WTC11 (cell line): ENCODE measurements around the gene GRIFIN. TPM values are rescaled to one million over a fixed set of nuclear protein-coding genes. Genes with fewer than 3 reads are reported as not detected.
A peak's percentile ranks its signal among the peaks of the same experiment; 100 is the strongest.

ENCODE experiments used
- ATF2 ChIP-seq: sonication (generic); formaldehyde crosslinking; IDR thresholded peaks from 2 replicates; pipeline ENCODE4 v1.8.1; 2022; ENCODE audit warnings: low read depth, missing genetic modification reagents, borderline replicate concordance
- CREB1 ChIP-seq: sonication (generic); formaldehyde crosslinking; IDR thresholded peaks from 2 replicates; pipeline ENCODE4 v1.8.0; 2023; ENCODE audit warnings: mild to moderate bottlenecking, missing genetic modification reagents
- E2F4 ChIP-seq: sonication (generic); formaldehyde crosslinking; IDR thresholded peaks from 2 replicates; pipeline ENCODE4 v1.8.1; 2022; ENCODE audit warnings: low read depth, mild to moderate bottlenecking, moderate library complexity, missing genetic modification reagents, borderline replicate concordance
- EMX1 ChIP-seq: fragments of 250-450 bp; sonication (Bioruptor Pico); IDR thresholded peaks from 2 replicates; pipeline ENCODE4 v1.8.0; 2021; ENCODE audit warnings: mild to moderate bottlenecking
- ERG ChIP-seq: fragments of 250-450 bp; sonication (Bioruptor Pico); IDR thresholded peaks from 2 replicates; pipeline ENCODE4 v1.8.0; 2021; ENCODE audit warnings: mild to moderate bottlenecking
- ESRRA ChIP-seq: sonication (generic); formaldehyde crosslinking; IDR thresholded peaks from 2 replicates; pipeline ENCODE4 v1.8.1; 2022; ENCODE audit warnings: mild to moderate bottlenecking, missing genetic modification reagents, borderline replicate concordance
- FOXP4 ChIP-seq: sonication (generic); formaldehyde crosslinking; IDR thresholded peaks from 2 replicates; pipeline ENCODE4 v1.8.0; 2022; ENCODE audit warnings: mild to moderate bottlenecking, missing genetic modification reagents
- GTF2I ChIP-seq: fragments of 250-450 bp; sonication (Bioruptor Pico); conservative IDR thresholded peaks from 2 replicates; pipeline ENCODE4 v1.4.0; 2021; ENCODE audit warnings: mild to moderate bottlenecking
- JUN ChIP-seq: sonication (generic); formaldehyde crosslinking; IDR thresholded peaks from 2 replicates; pipeline ENCODE4 v1.8.0; 2023; ENCODE audit warnings: mild to moderate bottlenecking, missing genetic modification reagents
- KAT7 ChIP-seq: sonication (generic); formaldehyde crosslinking; IDR thresholded peaks from 2 replicates; pipeline ENCODE4 v1.8.1; 2023; ENCODE audit warnings: missing genetic modification reagents, mild to moderate bottlenecking, borderline replicate concordance
- MAX ChIP-seq: sonication (generic); formaldehyde crosslinking; IDR thresholded peaks from 2 replicates; pipeline ENCODE4 v1.8.0; 2022; ENCODE audit warnings: mild to moderate bottlenecking, missing genetic modification reagents
- NFATC4 ChIP-seq: fragments of 250-450 bp; sonication (Bioruptor Pico); IDR thresholded peaks from 2 replicates; pipeline ENCODE4 v1.9.0; 2021; ENCODE audit warnings: mild to moderate bottlenecking
- NFYB ChIP-seq: sonication (generic); formaldehyde crosslinking; conservative IDR thresholded peaks from 2 replicates; pipeline ENCODE4 v1.8.0; 2022; ENCODE audit warnings: low read depth, missing genetic modification reagents
- PRDM15 ChIP-seq: sonication (generic); formaldehyde crosslinking; IDR thresholded peaks from 2 replicates; pipeline ENCODE4 v1.8.0; 2022; ENCODE audit warnings: missing genetic modification reagents
- STAT6 ChIP-seq: sonication (generic); formaldehyde crosslinking; conservative IDR thresholded peaks from 2 replicates; pipeline ENCODE4 v1.8.1; 2023; ENCODE audit warnings: mild to moderate bottlenecking, low read depth, missing genetic modification reagents, moderate library complexity
- ZBTB21 ChIP-seq: sonication (generic); formaldehyde crosslinking; IDR thresholded peaks from 2 replicates; pipeline ENCODE4 v1.8.1; 2023; ENCODE audit warnings: mild to moderate bottlenecking, missing genetic modification reagents, borderline replicate concordance
- ZBTB43 ChIP-seq: sonication (generic); formaldehyde crosslinking; IDR thresholded peaks from 2 replicates; pipeline ENCODE4 v1.8.1; 2023; ENCODE audit warnings: mild to moderate bottlenecking, missing genetic modification reagents
- ZNF219 ChIP-seq: sonication (generic); formaldehyde crosslinking; IDR thresholded peaks from 2 replicates; pipeline ENCODE4 v1.8.0; 2023; ENCODE audit warnings: missing genetic modification reagents, mild to moderate bottlenecking, borderline replicate concordance
- ZNF232 ChIP-seq: sonication (generic); formaldehyde crosslinking; IDR thresholded peaks from 2 replicates; pipeline ENCODE4 v1.8.0; 2022; ENCODE audit warnings: mild to moderate bottlenecking, missing genetic modification reagents
- ZNF263 ChIP-seq: sonication (generic); formaldehyde crosslinking; IDR thresholded peaks from 2 replicates; pipeline ENCODE4 v1.8.1; 2022; ENCODE audit warnings: low read depth, mild to moderate bottlenecking, moderate library complexity, missing genetic modification reagents
- ZNF281 ChIP-seq: sonication (generic); formaldehyde crosslinking; IDR thresholded peaks from 2 replicates; pipeline ENCODE4 v1.8.0; 2023; ENCODE audit warnings: mild to moderate bottlenecking, missing genetic modification reagents
- total RNA-seq: library from RNA; stranded (reverse); gene quantifications from 3 replicates; pipeline ENCODE4 v1.2.3, GENCODE V29; 2021

The GRIFIN gene
- total RNA-seq, 1 experiment from 2014 or later: not detected

GRCh38 chr7:2519119-2519930 lies 43.1 kb upstream of the GRIFIN start, which contains the start of gene LFNG (continued):
- TF ChIP-seq FOXP4 (no peak), E2F4 (CRISPR knock-in tag) (no peak), NFATC4 (no peak), MAX (peak; percentile 16; the same call in 1 of the 2 replicates), PRDM15 (CRISPR knock-in tag) (no peak), ZBTB21 (CRISPR knock-in tag) (no peak), EMX1 (CRISPR knock-in tag) (no peak), ERG (no peak), ESRRA (no peak), ZNF281 (no peak), ZNF263 (CRISPR knock-in tag) (no peak), STAT6 (CRISPR knock-in tag) (no peak), GTF2I (CRISPR knock-in tag) (no peak), ATF2 (CRISPR knock-in tag) (no peak), KAT7 (CRISPR knock-in tag) (no peak; the same call in 1 of the 2 replicates), CREB1 (CRISPR knock-in tag) (no peak), NFYB (CRISPR knock-in tag) (peak; percentile 81), ZNF219 (CRISPR knock-in tag) (no peak), ZBTB43 (CRISPR knock-in tag) (no peak), ZNF232 (CRISPR knock-in tag) (no peak), JUN (0 out of 2 replicates have a peak, but pooled peaks have one; percentile 16)
